CD4-positive, alpha-beta T cell (primary cell): ENCODE measurements around the gene ARL16. TPM values are rescaled to one million over a fixed set of nuclear protein-coding genes. Genes with fewer than 3 reads are reported as not detected.

Source experiments
- ATAC-seq: fragments of 200-7000 bp; cut with Tn5 transposase; one replicate; pipeline ENCODE4 v1.10.0; 2022; ENCODE audit warnings: mild to moderate bottlenecking; ENCODE audit not compliant: poor library complexity
- CTCF ChIA-PET: fragments of 350-600 bp; sonication (Branson Sonifier 250); formaldehyde crosslinking; loops from one replicate; lab custom pipeline; 2021; ENCODE audit warnings: antibody characterized with exemption, inconsistent platforms; lab: Charles Lee
- POLR2A ChIA-PET: fragments of 350-600 bp; sonication (Branson Sonifier 250); formaldehyde crosslinking; loops from one replicate; lab custom pipeline; 2021; ENCODE audit warnings: antibody characterized with exemption, inconsistent platforms; lab: Charles Lee
- DNase-seq, 14 experiments: peaks; one replicate each; pipeline ENCODE4 v3.0.0-alpha.2; 2013 to 2020; ENCODE audit warnings: mixed read lengths in 2 of 14
- H3K27ac ChIP-seq, 2 donors: one replicate each; pipeline versions ENCODE4 v1.5.1 to v1.7.0; 2013; ENCODE audit warnings: low read length in 2 of 2, low read depth in 1 of 2, mild to moderate bottlenecking in 1 of 2
- H3K27me3 ChIP-seq, 2 experiments: 1 replicate in 1 of 2; 2 replicates in 1 of 2; pipeline versions ENCODE4 v1.6.1 to v1.7.0; 2013; ENCODE audit warnings: low read length in 2 of 2, control low read depth in 1 of 2, mild to moderate bottlenecking in 1 of 2, moderate library complexity in 1 of 2; ENCODE audit not compliant: insufficient read depth in 2 of 2, control insufficient read depth in 1 of 2
- H3K36me3 ChIP-seq: one replicate; pipeline ENCODE4 v1.6.1; 2013; ENCODE audit warnings: low read length, control low read depth; ENCODE audit not compliant: insufficient read depth
- H3K4me1 ChIP-seq: one replicate; pipeline ENCODE4 v1.6.1; 2013; ENCODE audit warnings: low read length, control low read depth; ENCODE audit not compliant: insufficient read depth
- H3K4me3 ChIP-seq: one replicate; pipeline ENCODE4 v1.5.1; 2013; ENCODE audit warnings: mild to moderate bottlenecking, low read length, moderate library complexity
- H3K9me3 ChIP-seq, 2 experiments: 1 replicate in 1 of 2; 2 replicates in 1 of 2; pipeline versions ENCODE4 v1.6.1 to v1.7.0; 2013; ENCODE audit warnings: low read length in 2 of 2, mild to moderate bottlenecking in 2 of 2, control low read depth in 1 of 2, moderate library complexity in 1 of 2; ENCODE audit not compliant: control insufficient read depth in 1 of 2, insufficient read depth in 1 of 2
- H3K27ac Mint-ChIP-seq: one replicate; pipeline ENCODE4 v1.8.0; 2020; ENCODE audit warnings: mixed read lengths
- H3K27me3 Mint-ChIP-seq: one replicate; pipeline ENCODE4 v1.8.0; 2021; ENCODE audit warnings: mixed read lengths
- H3K36me3 Mint-ChIP-seq: one replicate; pipeline ENCODE4 v1.8.0; 2021; ENCODE audit warnings: low read depth, mixed read lengths
- H3K4me1 Mint-ChIP-seq: one replicate; pipeline ENCODE4 v1.8.0; 2021; ENCODE audit warnings: low read depth, mixed read lengths
- H3K4me3 Mint-ChIP-seq: one replicate; pipeline ENCODE4 v1.8.0; 2020; ENCODE audit warnings: mild to moderate bottlenecking, mixed read lengths
- H3K9me3 Mint-ChIP-seq: one replicate; pipeline ENCODE4 v1.8.0; 2020; ENCODE audit warnings: mixed read lengths
- intact Hi-C, 2 experiments: fragments of 100-400 bp; cut with DNase I in 1 of 2; cut with micrococcal nuclease in 1 of 2; formaldehyde crosslinking; loops; one replicate each; pipeline versions ENCODE4 v1.15.1 to v1.9.0; 2023 to 2025; cut with DNase I, micrococcal nuclease
- microRNA-seq: library from miRNA; unstranded; fragments of <30 nt; microRNA quantifications from one replicate; pipeline ENCODE4 v1.2.0, GENCODE V29; 2021; ENCODE audit warnings: borderline microRNAs expressed, borderline replicate concordance
- total RNA-seq, 174 experiments: library from RNA in 2 of 174; stranded (reverse) in 2 of 174; gene quantifications; one replicate each; pipeline ENCODE4 v1.2.3 and lab custom pipeline; 2021 to 2026
- TF ChIP-seq, protein P1 (sequence below): fragments of 200-600 bp; IDR thresholded peaks from one replicate; pipeline ENCODE4 v1.8.0; 2022; ENCODE audit warnings: antibody characterized with exemption, mild to moderate bottlenecking

The ARL16 gene
- total RNA-seq, 2 experiments from 2014 or later: 35.7 to 38.5 TPM

DNA sequence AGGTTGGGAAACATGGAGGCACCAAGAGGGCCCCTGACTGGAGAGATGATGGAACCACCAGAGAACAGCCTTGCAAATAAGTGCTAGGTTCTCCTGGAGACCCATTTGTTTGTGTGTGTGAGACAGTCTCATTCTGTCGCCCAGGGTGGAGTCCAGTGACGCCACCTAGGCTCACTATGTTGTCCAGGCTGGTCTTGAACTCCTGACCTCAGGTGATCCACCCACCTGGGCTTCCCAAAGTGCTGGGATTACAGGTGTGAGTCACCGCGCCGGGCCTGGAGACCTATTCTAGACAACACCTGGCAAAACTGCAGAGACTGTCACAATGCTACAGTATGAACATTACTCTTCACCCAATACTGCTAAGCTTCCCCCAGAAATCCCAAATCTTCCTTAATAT, 48.2 kb downstream of the ARL16 start:
- peak overlapping the region; percentile 86 for H3K27ac Mint-ChIP-seq
- DNase-seq: no peak
- H3K9me3 Mint-ChIP-seq: no peaks in the 10 kb centered on the region
- intact Hi-C loops: no loop called here
- ChIA-PET CTCF (no interaction called here), POLR2A (no interaction called here)
- peaks cover 22% of the 10 kb centered on the region for H3K4me1 Mint-ChIP-seq
- no peak overlapping the region for H3K27ac ChIP-seq
- peaks cover 14% of the 10 kb centered on the region for H3K36me3 Mint-ChIP-seq
- H3K36me3 ChIP-seq: no peaks in the 10 kb centered on the region
- no peak for ATAC-seq
- no peaks in the 10 kb centered on the region for H3K27me3 Mint-ChIP-seq
- H3K27me3 ChIP-seq: no peaks in the 10 kb centered on the region
- H3K4me1 ChIP-seq: peaks cover 37% of the 10 kb centered on the region
- no peaks in the 10 kb centered on the region for H3K9me3 ChIP-seq
- TF ChIP-seq, protein P1, sequence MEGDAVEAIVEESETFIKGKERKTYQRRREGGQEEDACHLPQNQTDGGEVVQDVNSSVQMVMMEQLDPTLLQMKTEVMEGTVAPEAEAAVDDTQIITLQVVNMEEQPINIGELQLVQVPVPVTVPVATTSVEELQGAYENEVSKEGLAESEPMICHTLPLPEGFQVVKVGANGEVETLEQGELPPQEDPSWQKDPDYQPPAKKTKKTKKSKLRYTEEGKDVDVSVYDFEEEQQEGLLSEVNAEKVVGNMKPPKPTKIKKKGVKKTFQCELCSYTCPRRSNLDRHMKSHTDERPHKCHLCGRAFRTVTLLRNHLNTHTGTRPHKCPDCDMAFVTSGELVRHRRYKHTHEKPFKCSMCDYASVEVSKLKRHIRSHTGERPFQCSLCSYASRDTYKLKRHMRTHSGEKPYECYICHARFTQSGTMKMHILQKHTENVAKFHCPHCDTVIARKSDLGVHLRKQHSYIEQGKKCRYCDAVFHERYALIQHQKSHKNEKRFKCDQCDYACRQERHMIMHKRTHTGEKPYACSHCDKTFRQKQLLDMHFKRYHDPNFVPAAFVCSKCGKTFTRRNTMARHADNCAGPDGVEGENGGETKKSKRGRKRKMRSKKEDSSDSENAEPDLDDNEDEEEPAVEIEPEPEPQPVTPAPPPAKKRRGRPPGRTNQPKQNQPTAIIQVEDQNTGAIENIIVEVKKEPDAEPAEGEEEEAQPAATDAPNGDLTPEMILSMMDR: no peak
- H3K4me3 Mint-ChIP-seq: peak overlapping the region; percentile 97
- H3K4me3 ChIP-seq: no peak overlapping the region

DNA sequence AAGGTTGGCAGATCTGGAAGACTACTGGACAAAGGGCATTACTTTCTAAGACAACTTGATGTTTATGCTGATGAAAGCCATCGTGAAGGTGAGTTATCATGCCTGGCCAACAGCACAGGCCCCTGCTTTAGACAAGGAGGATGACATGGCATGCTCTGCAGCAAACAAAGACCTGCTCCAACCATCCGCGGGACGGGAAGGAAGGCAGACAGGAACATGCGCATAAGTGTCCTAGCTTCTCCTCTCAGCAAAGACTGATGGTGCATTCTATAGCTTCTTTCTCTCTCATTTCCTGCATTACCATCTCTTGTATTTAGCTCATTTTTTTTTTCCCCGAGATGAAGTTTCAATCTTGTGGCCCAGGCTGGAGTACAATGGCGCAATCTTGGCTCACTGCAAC, 52.1 kb downstream of the ARL16 start:
- Histone ChIP-seq H3K27me3 (no peaks in the 10 kb centered on the region), H3K4me1 (peaks cover 29% of the 10 kb centered on the region), H3K4me3 (no peak overlapping the region), H3K27ac (no peak overlapping the region), H3K9me3 (no peaks in the 10 kb centered on the region), H3K36me3 (peaks cover 26% of the 10 kb centered on the region)
- no peaks in the 10 kb centered on the region for H3K27me3 Mint-ChIP-seq
- TF ChIP-seq, protein P1: no peak
- intact Hi-C loops: no loop called here
- ChIA-PET POLR2A (no interaction called here), CTCF (no interaction called here)
- peaks cover 22% of the 10 kb centered on the region for H3K4me1 Mint-ChIP-seq
- no peak overlapping the region for H3K27ac Mint-ChIP-seq
- DNase-seq (no peak), ATAC-seq (no peak)
- H3K4me3 Mint-ChIP-seq: no peak overlapping the region
- no peaks in the 10 kb centered on the region for H3K9me3 Mint-ChIP-seq
- H3K36me3 Mint-ChIP-seq: peaks cover 47% of the 10 kb centered on the region

Small RNA genes lying within 50 kb of the gene (microRNA-seq; reads per million reads assigned to microRNA genes)
- gene MIR6786: 0.61 reads per million

Other genes starting within 250 kb of the ARL16 start
- 1,000 to 10,000 TPM; 1,296 to 1,318 TPM for gene ACTG1, start 171.0 kb downstream of the ARL16 start, total RNA-seq
- 1 to 10 TPM; 1.0 to 1.1 TPM for gene FSCN2, start 155.4 kb downstream of the ARL16 start, total RNA-seq
- 10 to 100 TPM; 18.7 to 19.7 TPM for gene FAAP100, start 131.4 kb downstream of the ARL16 start, total RNA-seq
- 10 to 100 TPM; 61.0 to 62.4 TPM for gene NPLOC4, start 46.7 kb downstream of the ARL16 start, total RNA-seq
- gene TSPAN10, start 46.6 kb downstream of the ARL16 start, total RNA-seq: under 1 TPM in 1 of 2 experiments, not detected in 1; 0.17 TPM
- gene PDE6G, start 27.3 kb downstream of the ARL16 start, total RNA-seq: under 1 TPM; 0.49 to 0.92 TPM
- gene OXLD1, start 17.2 kb downstream of the ARL16 start, total RNA-seq: 10 to 100 TPM; 24.6 to 25.3 TPM
- gene CCDC137, start 17.1 kb downstream of the ARL16 start, total RNA-seq: 10 to 100 TPM; 20.8 to 21.7 TPM
- 100 to 1,000 TPM; 118 to 127 TPM for gene HGS, start 214 bp upstream of the ARL16 start, total RNA-seq
- 10 to 100 TPM; 26.2 to 26.5 TPM for gene MRPL12, start 19.6 kb upstream of the ARL16 start, total RNA-seq
- 1 to 10 TPM; 4.6 TPM for gene SLC25A10, start 28.5 kb upstream of the ARL16 start, total RNA-seq
- not detected for gene GCGR, start 120.4 kb upstream of the ARL16 start, total RNA-seq
- 10 to 100 TPM; 36.9 to 37.7 TPM for gene MCRIP1, start 149.5 kb upstream of the ARL16 start, total RNA-seq
- gene PPP1R27, start 151.3 kb upstream of the ARL16 start, total RNA-seq: not detected
- 100 to 1,000 TPM; 223 to 233 TPM for gene P4HB, start 176.7 kb upstream of the ARL16 start, total RNA-seq
- gene ARHGDIA, start 187.5 kb upstream of the ARL16 start, total RNA-seq: 100 to 1,000 TPM; 706 to 715 TPM
- 100 to 1,000 TPM in 1 of 2 experiments, 10 to 100 TPM in 1; 93.3 to 101 TPM for gene ALYREF, start 207.8 kb upstream of the ARL16 start, total RNA-seq
- gene ANAPC11, start 207.9 kb upstream of the ARL16 start, total RNA-seq: 10 to 100 TPM; 27.9 to 28.9 TPM
- under 1 TPM in 1 of 2 experiments, not detected in 1; 0.20 TPM for gene NPB, start 218.4 kb upstream of the ARL16 start, total RNA-seq
- gene PCYT2, start 227.6 kb upstream of the ARL16 start, total RNA-seq: 10 to 100 TPM; 18.7 to 18.9 TPM
- gene SIRT7, start 234.4 kb upstream of the ARL16 start, total RNA-seq: 10 to 100 TPM; 56.7 to 57.5 TPM
- 10 to 100 TPM; 10.8 to 13.3 TPM for gene MAFG, start 243.9 kb upstream of the ARL16 start, total RNA-seq